Prostate gland (tissue), 2 donors: Measurements from ENCODE around the gene LINC00305.

ENCODE experiments used
- CTCF ChIP-seq, 4 experiments: fragments of 200-600 bp in 2 of 4; fragments of 450-650 bp in 2 of 4; sonication (generic) in 2 of 4; IDR thresholded peaks; 1 replicate in 3 of 4; 2 replicates in 1 of 4; pipeline ENCODE4 v1.5.1; 2016 to 2019; ENCODE audit warnings: antibody characterized with exemption in 4 of 4, mild to moderate bottlenecking in 2 of 4, moderate library complexity in 2 of 4
- POLR2A ChIP-seq: fragments of 450-650 bp; IDR thresholded peaks from one replicate; pipeline ENCODE4 v1.6.1; 2016; ENCODE audit warnings: antibody characterized with exemption, mild to moderate bottlenecking
- POLR2AphosphoS5 ChIP-seq: sonication (generic); formaldehyde crosslinking; IDR thresholded peaks from one replicate; pipeline ENCODE4 v1.6.1; 2017; ENCODE audit warnings: antibody characterized with exemption

GRCh38 chr18:64180617-64181016 lies 31.7 kb upstream of the LINC00305 start:
- TF ChIP-seq CTCF (IDR thresholded peaks at IDR 0.05) (no peak), POLR2AphosphoS5 (no peak), POLR2A (no peak)
